OCI-LY7 (cell line): ENCODE results near the gene SS18.
A peak's percentile ranks its signal among the peaks of the same experiment; 100 is the strongest.

Source experiments
- EZH2phosphoT487 ChIP-seq: fragments of 200-600 bp; sonication (generic); IDR thresholded peaks from 2 replicates; pipeline ENCODE4 v1.6.1; 2018; ENCODE audit warnings: low read depth, borderline replicate concordance, mild to moderate bottlenecking, mixed run types, antibody characterized with exemption, low read length, moderate library complexity, mixed read lengths
- TF ChIP-seq, protein P1 (sequence below): fragments of 200-600 bp; sonication (generic); conservative IDR thresholded peaks from 2 replicates; pipeline ENCODE4 v1.5.1; 2014; ENCODE audit warnings: mild to moderate bottlenecking, antibody characterized with exemption, low read length, moderate library complexity, mixed read lengths

DNA sequence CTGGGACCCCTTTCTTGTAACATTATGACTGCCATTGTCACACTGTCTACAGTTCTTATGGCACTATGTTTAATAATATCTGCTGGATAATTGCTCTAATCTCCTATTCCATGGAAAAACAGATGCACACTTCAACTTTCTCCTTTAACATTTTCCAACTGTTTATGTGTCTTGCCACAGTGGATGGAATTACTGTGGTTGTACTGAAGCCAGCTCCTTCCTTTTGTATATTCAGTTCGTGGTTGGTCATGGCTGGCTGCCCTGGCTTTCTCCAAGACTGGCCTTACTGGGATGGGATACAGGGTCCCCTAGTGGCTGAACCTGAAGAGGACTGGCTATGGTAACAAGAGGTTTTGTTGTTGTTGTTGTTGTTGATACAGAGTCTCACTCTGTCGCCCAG lies 113.9 kb downstream of the SS18 start:
- TF ChIP-seq, protein P1, sequence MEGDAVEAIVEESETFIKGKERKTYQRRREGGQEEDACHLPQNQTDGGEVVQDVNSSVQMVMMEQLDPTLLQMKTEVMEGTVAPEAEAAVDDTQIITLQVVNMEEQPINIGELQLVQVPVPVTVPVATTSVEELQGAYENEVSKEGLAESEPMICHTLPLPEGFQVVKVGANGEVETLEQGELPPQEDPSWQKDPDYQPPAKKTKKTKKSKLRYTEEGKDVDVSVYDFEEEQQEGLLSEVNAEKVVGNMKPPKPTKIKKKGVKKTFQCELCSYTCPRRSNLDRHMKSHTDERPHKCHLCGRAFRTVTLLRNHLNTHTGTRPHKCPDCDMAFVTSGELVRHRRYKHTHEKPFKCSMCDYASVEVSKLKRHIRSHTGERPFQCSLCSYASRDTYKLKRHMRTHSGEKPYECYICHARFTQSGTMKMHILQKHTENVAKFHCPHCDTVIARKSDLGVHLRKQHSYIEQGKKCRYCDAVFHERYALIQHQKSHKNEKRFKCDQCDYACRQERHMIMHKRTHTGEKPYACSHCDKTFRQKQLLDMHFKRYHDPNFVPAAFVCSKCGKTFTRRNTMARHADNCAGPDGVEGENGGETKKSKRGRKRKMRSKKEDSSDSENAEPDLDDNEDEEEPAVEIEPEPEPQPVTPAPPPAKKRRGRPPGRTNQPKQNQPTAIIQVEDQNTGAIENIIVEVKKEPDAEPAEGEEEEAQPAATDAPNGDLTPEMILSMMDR: 0 out of 2 replicates have a peak, but pooled peaks have one; percentile 20
- TF ChIP-seq EZH2phosphoT487: no peak
